Neural progenitor cell (in vitro differentiated cells): ENCODE data around the gene VPS33A.

Experiments
- CTCF ChIP-seq: fragments of 200-600 bp; sonication (generic); IDR thresholded peaks from 2 replicates; pipeline ENCODE4 v1.5.1; 2017; ENCODE audit warnings: antibody characterized with exemption, mild to moderate bottlenecking
- EZH2 ChIP-seq: fragments of 200-600 bp; sonication (generic); IDR thresholded peaks from 2 replicates; pipeline ENCODE4 v1.6.1; 2017; ENCODE audit warnings: antibody characterized with exemption, mild to moderate bottlenecking, moderate library complexity
- EZH2phosphoT487 ChIP-seq: fragments of 200-600 bp; sonication (generic); IDR thresholded peaks from 2 replicates; pipeline ENCODE4 v1.6.1; 2017; ENCODE audit warnings: antibody characterized with exemption

GRCh38 chr12:122190842-122191668, 75.2 kb downstream of the VPS33A start:
- TF ChIP-seq CTCF (peak; percentile 80), EZH2phosphoT487 (no peak), EZH2 (no peak)
